H1 (cell line): ENCODE results near the gene DOHH. TPM values are rescaled to one million over a fixed set of nuclear protein-coding genes. Genes with fewer than 3 reads are reported as not detected.

ENCODE experiments used
- MAX ChIP-seq: IDR thresholded peaks from 2 replicates; pipeline ENCODE4 v1.6.1; 2012; ENCODE audit warnings: inconsistent platforms
- SAP30 ChIP-seq: fragments of 300-600 bp; sonication (generic); IDR thresholded peaks from 2 replicates; pipeline ENCODE4 v1.7.1; 2012; ENCODE audit warnings: low read length, moderate library complexity, mild to moderate bottlenecking, inconsistent platforms; ENCODE audit not compliant: insufficient read depth, insufficient replicate concordance
- polyA plus RNA-seq, 7 experiments: library from polyadenylated mRNA; depleted of rRNA in 3 of 7; stranded (reverse) in 5 of 7; unstranded in 2 of 7; fragments of >200 nt in 5 of 7; fragments of 200-250 nt in 2 of 7; gene quantifications; 1 replicate in 5 of 7; 2 replicates in 1 of 7; 4 replicates in 1 of 7; pipeline versions ENCODE4 v1.2.1 to v1.2.3, GENCODE V29; 2011 to 2013; ENCODE audit warnings: missing spikeins in 2 of 7, mixed read lengths in 2 of 7
- total RNA-seq: library from RNA; stranded (reverse); fragmentation: NEBNext Ultra II Directional; extraction: Animal tissue kit (Norgen Biotek cat#: 25700); gene quantifications from 2 replicates; pipeline ENCODE4 v1.2.1, GENCODE V29; 2021

The DOHH gene
- total and polyA plus RNA-seq, 2 of the 8 experiments (the other 6 are each of a cell fraction or from before 2014, with no cell fraction given) = 7.3 to 17.7 TPM

- TF ChIP-seq SAP30 (no peak), MAX (no peak)
These were observed 15.5 kb upstream of the DOHH start (continued) for GRCh38 chr19:3515891-3516422.
